GM12875 (cell line): ENCODE data around the gene ITGA3.

Experiments
- H3K4me3 ChIP-seq: one replicate; pipeline ENCODE4 v1.5.1; 2011; ENCODE audit warnings: low read depth, low read length, control low read depth
- TF ChIP-seq, protein P1 (sequence below): IDR thresholded peaks from 2 replicates; pipeline ENCODE4 v1.5.1; 2011; ENCODE audit warnings: low read depth, mild to moderate bottlenecking, control low read depth, inconsistent platforms, low read length, moderate library complexity, borderline replicate concordance; ENCODE audit not compliant: insufficient read depth

ITGA3 gene

DNA sequence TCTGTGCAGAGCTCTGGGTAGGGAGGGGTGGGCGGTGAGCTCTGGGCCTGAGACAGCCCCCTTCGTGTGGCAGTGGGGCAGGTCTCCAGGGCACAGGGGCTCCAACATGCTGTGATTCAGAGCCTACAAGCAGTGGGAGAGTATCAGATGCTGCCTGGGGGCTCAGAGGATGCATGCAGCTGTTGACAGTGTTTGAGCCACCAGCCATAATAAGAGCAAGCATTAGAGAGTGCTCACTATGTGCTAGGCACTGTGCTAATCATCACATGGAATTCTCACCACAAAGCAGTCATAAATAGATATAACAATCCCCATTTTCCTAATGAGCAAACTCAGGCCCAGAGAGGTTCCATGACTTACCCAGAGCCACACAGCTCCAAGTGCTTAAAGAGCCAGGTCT is 47.3 kb downstream of the ITGA3 start:
- no peak overlapping the region for H3K4me3 ChIP-seq
- TF ChIP-seq, protein P1, sequence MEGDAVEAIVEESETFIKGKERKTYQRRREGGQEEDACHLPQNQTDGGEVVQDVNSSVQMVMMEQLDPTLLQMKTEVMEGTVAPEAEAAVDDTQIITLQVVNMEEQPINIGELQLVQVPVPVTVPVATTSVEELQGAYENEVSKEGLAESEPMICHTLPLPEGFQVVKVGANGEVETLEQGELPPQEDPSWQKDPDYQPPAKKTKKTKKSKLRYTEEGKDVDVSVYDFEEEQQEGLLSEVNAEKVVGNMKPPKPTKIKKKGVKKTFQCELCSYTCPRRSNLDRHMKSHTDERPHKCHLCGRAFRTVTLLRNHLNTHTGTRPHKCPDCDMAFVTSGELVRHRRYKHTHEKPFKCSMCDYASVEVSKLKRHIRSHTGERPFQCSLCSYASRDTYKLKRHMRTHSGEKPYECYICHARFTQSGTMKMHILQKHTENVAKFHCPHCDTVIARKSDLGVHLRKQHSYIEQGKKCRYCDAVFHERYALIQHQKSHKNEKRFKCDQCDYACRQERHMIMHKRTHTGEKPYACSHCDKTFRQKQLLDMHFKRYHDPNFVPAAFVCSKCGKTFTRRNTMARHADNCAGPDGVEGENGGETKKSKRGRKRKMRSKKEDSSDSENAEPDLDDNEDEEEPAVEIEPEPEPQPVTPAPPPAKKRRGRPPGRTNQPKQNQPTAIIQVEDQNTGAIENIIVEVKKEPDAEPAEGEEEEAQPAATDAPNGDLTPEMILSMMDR = no peak

- H3K4me3 ChIP-seq = no peak overlapping the region
- TF ChIP-seq, protein P1 = no peak
Observed at GRCh38 chr17:50103941-50104340, 48.0 kb downstream of the ITGA3 start.

DNA sequence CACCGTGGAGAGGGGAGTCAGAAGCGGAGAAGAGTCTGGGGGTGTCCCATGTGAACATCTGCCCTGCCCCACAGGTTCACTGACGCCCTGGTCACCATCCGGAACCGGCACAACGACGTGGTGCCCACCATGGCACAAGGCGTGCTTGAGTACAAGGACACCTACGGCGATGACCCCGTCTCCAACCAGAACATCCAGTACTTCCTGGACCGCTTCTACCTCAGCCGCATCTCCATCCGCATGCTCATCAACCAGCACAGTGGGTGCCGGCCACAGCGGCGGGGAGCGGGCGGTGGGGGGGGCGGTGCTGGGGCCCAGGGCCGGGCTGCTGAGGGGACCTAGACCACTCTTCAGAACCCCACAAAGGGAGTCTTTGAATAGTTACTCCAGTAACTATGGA is 49.9 kb downstream of the ITGA3 start:
- TF ChIP-seq, protein P1 = no peak
- H3K4me3 ChIP-seq = no peak overlapping the region

DNA sequence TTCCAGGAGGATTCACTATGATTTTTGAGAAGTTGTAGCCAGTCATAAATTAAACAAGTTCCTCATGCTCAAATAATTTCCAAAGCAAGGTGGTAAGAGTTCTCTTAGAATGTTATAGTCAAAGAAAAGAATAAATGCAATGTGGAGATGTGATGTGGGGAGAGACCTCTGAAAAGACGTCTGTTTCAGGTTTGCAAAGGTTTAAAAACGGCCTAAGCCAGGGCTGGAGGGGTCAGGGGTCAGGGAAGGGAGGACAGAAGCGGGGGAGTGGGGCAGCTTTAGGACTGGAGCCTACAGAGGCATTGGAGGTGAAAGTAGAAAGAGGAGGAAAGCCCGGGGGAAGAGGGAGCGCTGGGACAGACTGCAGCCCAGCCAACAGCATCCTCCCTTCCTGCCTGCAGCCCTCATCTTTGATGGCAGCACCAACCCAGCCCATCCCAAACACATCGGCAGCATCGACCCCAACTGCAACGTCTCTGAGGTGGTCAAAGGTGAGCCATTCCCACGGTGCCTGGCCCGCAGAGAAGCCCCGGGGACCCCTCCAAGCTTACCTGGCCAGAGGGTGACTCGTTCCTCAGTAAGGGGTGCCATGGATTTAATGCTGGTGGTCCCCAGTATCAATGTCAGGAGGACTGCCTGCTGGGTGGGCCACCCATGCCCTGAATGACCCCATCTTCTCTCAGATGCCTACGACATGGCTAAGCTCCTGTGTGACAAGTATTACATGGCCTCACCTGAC is 50.7 kb downstream of the ITGA3 start:
- TF ChIP-seq, protein P1 = no peak
- H3K4me3 ChIP-seq = no peak overlapping the region

DNA sequence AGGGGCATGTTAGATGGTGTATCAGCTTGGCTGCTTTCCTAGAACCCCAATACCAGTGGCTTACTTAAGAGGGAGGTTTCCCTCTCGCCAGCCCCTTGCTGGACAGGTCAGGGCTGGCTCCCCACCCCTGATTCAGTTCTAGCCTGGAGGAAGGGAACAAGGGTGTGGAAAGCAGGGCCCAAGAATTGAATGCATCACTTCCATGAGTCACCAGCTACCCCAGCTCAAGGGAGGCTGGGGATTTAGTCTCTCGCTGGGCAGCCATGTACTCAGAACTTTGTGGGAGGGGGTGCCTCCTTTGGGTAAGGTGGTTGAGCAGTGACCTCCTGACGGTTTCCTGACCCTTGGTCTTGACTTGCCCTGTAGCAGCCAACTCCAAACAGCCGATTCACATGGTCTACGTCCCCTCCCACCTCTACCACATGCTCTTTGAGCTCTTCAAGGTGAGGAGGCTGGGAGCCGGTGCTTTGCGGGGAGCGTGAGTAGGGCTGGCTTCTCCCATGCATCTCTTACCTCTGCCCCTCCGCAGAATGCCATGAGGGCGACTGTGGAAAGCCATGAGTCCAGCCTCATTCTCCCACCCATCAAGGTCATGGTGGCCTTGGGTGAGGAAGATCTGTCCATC is 52.0 kb downstream of the ITGA3 start:
- H3K4me3 ChIP-seq = no peak overlapping the region
- TF ChIP-seq, protein P1 = no peak

- H3K4me3 ChIP-seq = no peak overlapping the region
- TF ChIP-seq, protein P1 = no peak
Observed at GRCh38 chr17:50108556-50108955, 52.6 kb downstream of the ITGA3 start.

DNA sequence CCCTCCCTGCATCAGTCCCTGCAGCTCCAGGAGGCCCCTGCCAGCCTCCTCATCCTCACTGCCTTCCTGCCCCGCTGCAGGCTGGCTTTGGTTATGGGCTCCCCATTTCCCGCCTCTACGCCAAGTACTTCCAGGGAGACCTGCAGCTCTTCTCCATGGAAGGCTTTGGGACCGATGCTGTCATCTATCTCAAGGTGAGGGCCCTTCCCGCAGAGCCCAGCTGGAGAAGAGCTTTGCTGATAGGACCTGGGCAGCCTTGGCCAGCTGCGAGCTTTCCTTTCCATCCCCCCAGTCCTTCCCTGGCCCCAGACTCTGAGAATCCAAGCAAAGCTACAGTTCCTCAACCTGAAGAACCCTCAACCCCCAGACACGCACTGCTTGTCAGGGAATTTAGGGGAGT is 53.3 kb downstream of the ITGA3 start:
- TF ChIP-seq, protein P1 = no peak
- H3K4me3 ChIP-seq = no peak overlapping the region
